IPS-18a (cell line): Measurements from ENCODE around the gene TMEM229A.
"Not testable (repeated sequence)": the region's sequence is repeated elsewhere in the genome, so short reads cannot be mapped to it uniquely, and the experiment has no call there.

Experiments
- H3K27ac ChIP-seq: one replicate; pipeline ENCODE4 v1.5.1; 2013; ENCODE audit warnings: low read length
- H3K27me3 ChIP-seq: one replicate; pipeline ENCODE4 v1.6.1; 2013; ENCODE audit warnings: mild to moderate bottlenecking, low read length; ENCODE audit not compliant: control insufficient read depth, insufficient read depth
- H3K36me3 ChIP-seq: one replicate; pipeline ENCODE4 v1.6.1; 2013; ENCODE audit warnings: low read depth, low read length; ENCODE audit not compliant: control insufficient read depth
- H3K4me1 ChIP-seq: one replicate; pipeline ENCODE4 v1.6.1; 2013; ENCODE audit warnings: low read depth, low read length; ENCODE audit not compliant: control insufficient read depth
- H3K4me3 ChIP-seq: one replicate; pipeline ENCODE4 v1.5.1; 2013; ENCODE audit warnings: low read length
- H3K9ac ChIP-seq: one replicate; pipeline ENCODE4 v1.6.1; 2013; ENCODE audit warnings: mild to moderate bottlenecking, low read length, moderate library complexity
- H3K9me3 ChIP-seq: one replicate; pipeline ENCODE4 v1.6.1; 2013; ENCODE audit warnings: low read depth, low read length; ENCODE audit not compliant: control insufficient read depth

The TMEM229A gene

DNA sequence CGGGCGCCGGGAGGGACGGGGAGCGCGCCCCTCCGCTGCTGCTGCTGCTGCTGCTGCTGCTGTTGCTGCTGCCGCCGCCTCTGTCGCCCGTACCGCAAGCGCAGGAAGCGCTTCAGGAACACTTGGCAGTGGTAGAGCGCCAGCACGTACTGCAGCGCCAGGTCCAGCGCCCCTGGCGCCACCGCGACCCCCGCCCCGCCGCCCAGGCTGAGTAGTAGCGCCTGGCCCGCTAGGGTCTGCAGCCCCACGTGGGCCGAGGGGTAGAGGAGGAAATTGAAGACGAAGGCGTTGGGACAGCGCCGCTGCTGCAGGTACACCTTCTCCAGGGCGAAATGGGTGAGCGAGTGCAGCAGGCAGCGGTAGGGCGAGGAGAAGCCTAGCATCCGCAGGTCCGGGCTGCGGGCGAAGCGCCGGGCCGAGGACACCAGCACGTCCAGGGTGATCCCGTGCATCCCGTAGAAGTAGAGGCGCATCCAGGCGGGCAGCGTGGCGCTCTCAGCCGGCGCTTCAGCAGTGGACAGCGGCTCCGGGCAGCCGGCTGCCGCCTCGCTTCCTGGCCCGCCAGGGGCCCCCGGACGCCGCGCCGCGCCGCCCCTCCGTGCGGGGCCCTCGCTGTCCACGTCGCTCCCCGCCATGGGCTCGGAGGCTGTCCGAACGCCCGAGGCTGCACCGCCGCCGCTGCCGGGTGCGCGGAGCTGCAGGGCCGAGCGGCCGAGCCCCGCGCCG, at the start of gene TMEM229A:
TSS of gene TMEM229A (minus strand) at position 699 of the 726 bp plus-strand sequence. CDS start at position 635, 64 bp downstream.
- no peaks in the 10 kb centered on the region for H3K9me3 ChIP-seq
- no peak within 1 kb of the TSS for H3K27ac ChIP-seq
- H3K36me3 ChIP-seq: no peaks in the 10 kb centered on the region
- peak within 1 kb of the TSS; percentile 25 for H3K9ac ChIP-seq
- H3K4me3 ChIP-seq: peak within 1 kb of the TSS; percentile 68
- H3K27me3 ChIP-seq: peaks cover 41% of the 10 kb centered on the region
- H3K4me1 ChIP-seq: peaks cover 5% of the 10 kb centered on the region

- not testable (repeated sequence) for H3K9ac ChIP-seq, H3K27me3 ChIP-seq, H3K4me3 ChIP-seq, H3K4me1 ChIP-seq, H3K27ac ChIP-seq, H3K36me3 ChIP-seq, H3K9me3 ChIP-seq
These were observed 49.4 kb upstream of the TMEM229A start for GRCh38 chr7:124082234-124082633.

DNA sequence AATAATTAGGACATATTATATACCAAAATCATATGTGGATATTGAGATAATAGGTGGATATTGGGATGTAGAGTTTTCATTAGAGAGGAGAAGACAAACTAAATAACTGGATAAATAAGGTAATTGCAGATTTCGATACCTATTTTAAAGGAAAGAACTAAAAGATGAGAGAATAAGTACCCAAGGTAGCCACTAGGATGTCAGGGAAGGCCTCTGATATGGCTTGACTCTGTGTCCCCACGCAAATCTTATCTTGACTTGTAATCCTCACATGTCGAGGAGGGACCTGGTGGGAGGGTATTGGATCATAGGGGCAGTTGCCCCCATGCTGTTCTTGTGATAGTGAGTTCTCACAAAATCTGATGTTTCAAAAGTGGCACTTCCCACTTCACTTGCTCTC, 44.7 kb upstream of the TMEM229A start:
- Histone ChIP-seq H3K4me3 (no peak overlapping the region), H3K36me3 (no peaks in the 10 kb centered on the region), H3K9ac (no peak overlapping the region), H3K9me3 (no peaks in the 10 kb centered on the region), H3K4me1 (no peaks in the 10 kb centered on the region), H3K27me3 (no peaks in the 10 kb centered on the region), H3K27ac (no peak overlapping the region)

GRCh38 chr7:124076841-124077240, 44.0 kb upstream of the TMEM229A start:
- Histone ChIP-seq H3K4me3 (no peak overlapping the region), H3K9me3 (no peaks in the 10 kb centered on the region), H3K4me1 (no peaks in the 10 kb centered on the region), H3K27ac (no peak overlapping the region), H3K27me3 (no peaks in the 10 kb centered on the region), H3K9ac (no peak overlapping the region), H3K36me3 (no peaks in the 10 kb centered on the region)

GRCh38 chr7:124074007-124074406, 41.1 kb upstream of the TMEM229A start:
- H3K9me3 ChIP-seq: no peaks in the 10 kb centered on the region
- no peaks in the 10 kb centered on the region for H3K4me1 ChIP-seq
- no peaks in the 10 kb centered on the region for H3K27me3 ChIP-seq
- H3K9ac ChIP-seq: no peak overlapping the region
- no peaks in the 10 kb centered on the region for H3K36me3 ChIP-seq
- no peak overlapping the region for H3K4me3 ChIP-seq
- no peak overlapping the region for H3K27ac ChIP-seq

GRCh38 chr7:124073310-124073645, 40.4 kb upstream of the TMEM229A start:
- Histone ChIP-seq H3K27ac (no peak overlapping the region), H3K27me3 (no peaks in the 10 kb centered on the region), H3K9me3 (no peaks in the 10 kb centered on the region), H3K36me3 (no peaks in the 10 kb centered on the region), H3K4me1 (no peaks in the 10 kb centered on the region), H3K4me3 (no peak overlapping the region), H3K9ac (no peak overlapping the region)

- no peaks in the 10 kb centered on the region for H3K36me3 ChIP-seq
- H3K27ac ChIP-seq: no peak overlapping the region
- no peak overlapping the region for H3K9ac ChIP-seq
- H3K9me3 ChIP-seq: no peaks in the 10 kb centered on the region
- H3K27me3 ChIP-seq: no peaks in the 10 kb centered on the region
- H3K4me3 ChIP-seq: no peak overlapping the region
- no peaks in the 10 kb centered on the region for H3K4me1 ChIP-seq
These were observed 39.9 kb upstream of the TMEM229A start for GRCh38 chr7:124072603-124073309.

DNA sequence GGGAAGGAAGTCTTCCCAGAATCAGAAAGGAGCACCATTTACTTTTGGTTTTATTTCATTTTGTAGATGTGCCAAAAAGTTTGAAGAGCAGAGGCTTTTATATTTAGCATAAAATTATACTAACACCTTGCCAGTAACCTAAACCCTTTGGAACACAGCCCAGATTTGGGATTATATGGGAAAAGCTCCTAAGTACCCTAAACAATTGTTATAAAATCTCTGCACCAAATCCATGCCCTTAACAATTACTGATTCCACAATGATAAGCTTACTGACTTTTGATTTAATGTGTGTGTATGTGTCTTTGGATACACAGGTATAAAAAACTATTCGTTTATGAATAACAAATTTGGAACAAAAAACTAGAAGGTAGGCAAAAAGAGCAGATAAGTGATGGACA, 39.0 kb upstream of the TMEM229A start:
- Histone ChIP-seq H3K27me3 (no peaks in the 10 kb centered on the region), H3K36me3 (no peaks in the 10 kb centered on the region), H3K27ac (no peak overlapping the region), H3K9me3 (no peaks in the 10 kb centered on the region), H3K4me3 (no peak overlapping the region), H3K9ac (no peak overlapping the region), H3K4me1 (no peaks in the 10 kb centered on the region)

DNA sequence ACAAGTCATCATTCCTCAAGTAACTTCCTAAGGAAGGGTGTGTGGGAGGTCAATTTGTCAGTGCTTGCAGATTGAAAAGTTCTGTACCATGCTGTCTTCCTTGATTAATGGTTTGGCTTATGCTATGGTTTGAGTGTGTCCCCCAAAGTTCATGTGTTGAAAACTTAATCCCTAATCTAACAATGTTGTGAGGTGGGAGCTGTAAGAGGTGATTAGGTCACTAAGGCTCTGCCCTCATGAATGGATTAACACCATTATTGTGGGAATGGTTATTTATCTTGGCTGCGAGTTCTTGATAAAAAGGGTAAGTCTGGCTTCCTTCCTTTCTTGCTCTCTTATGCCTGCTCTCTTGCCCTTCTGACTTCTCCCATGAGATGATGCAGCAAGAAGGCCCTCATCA, 29.3 kb upstream of the TMEM229A start:
- no peak overlapping the region for H3K4me3 ChIP-seq

GRCh38 chr7:124060528-124060927, 27.7 kb upstream of the TMEM229A start:
- Histone ChIP-seq H3K36me3 (no peaks in the 10 kb centered on the region), H3K27me3 (no peaks in the 10 kb centered on the region), H3K4me3 (no peak overlapping the region), H3K27ac (no peak overlapping the region), H3K9me3 (no peaks in the 10 kb centered on the region), H3K9ac (no peak overlapping the region), H3K4me1 (no peaks in the 10 kb centered on the region)

More for the DNA sequence above, 29.3 kb upstream of the TMEM229A start:
- Histone ChIP-seq H3K4me1 (no peaks in the 10 kb centered on the region), H3K27ac (no peak overlapping the region), H3K36me3 (no peaks in the 10 kb centered on the region), H3K27me3 (no peaks in the 10 kb centered on the region), H3K9ac (no peak overlapping the region), H3K9me3 (no peaks in the 10 kb centered on the region)

GRCh38 chr7:124059375-124059774, 26.5 kb upstream of the TMEM229A start:
- no peaks in the 10 kb centered on the region for H3K4me1 ChIP-seq
- no peak overlapping the region for H3K9ac ChIP-seq
- no peaks in the 10 kb centered on the region for H3K27me3 ChIP-seq
- no peaks in the 10 kb centered on the region for H3K9me3 ChIP-seq
- H3K27ac ChIP-seq: no peak overlapping the region
- H3K36me3 ChIP-seq: no peaks in the 10 kb centered on the region
- no peak overlapping the region for H3K4me3 ChIP-seq

DNA sequence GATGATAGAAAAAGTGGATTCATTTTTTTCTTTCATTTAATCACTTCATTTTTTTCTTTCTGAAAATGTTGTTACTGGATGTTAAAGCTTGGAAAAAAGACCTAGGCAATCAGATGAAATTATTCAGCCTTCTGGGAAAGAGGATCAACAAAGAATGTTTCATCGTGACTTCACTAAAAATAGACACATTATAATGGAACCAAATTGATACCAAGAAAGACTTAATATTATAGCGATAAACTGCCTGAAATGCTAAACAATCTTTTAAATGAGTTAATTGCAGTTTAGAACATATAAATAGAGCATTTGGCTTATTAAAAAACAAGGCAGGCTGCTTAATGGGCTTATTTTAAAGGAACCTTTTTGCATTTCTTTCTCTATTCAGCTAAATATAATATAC, 25.6 kb upstream of the TMEM229A start:
- H3K4me3 ChIP-seq: no peak overlapping the region
- H3K27ac ChIP-seq: no peak overlapping the region
- no peak overlapping the region for H3K9ac ChIP-seq
- H3K27me3 ChIP-seq: no peaks in the 10 kb centered on the region
- no peaks in the 10 kb centered on the region for H3K9me3 ChIP-seq
- H3K36me3 ChIP-seq: no peaks in the 10 kb centered on the region
- no peaks in the 10 kb centered on the region for H3K4me1 ChIP-seq
